IPS-18a (cell line): ENCODE results near the gene RNPEPL1.
"Not testable (repeated sequence)": the region's sequence is repeated elsewhere in the genome, so short reads cannot be mapped to it uniquely, and the experiment has no call there.

Source experiments
- H3K27ac ChIP-seq: one replicate; pipeline ENCODE4 v1.5.1; 2013; ENCODE audit warnings: low read length
- H3K27me3 ChIP-seq: one replicate; pipeline ENCODE4 v1.6.1; 2013; ENCODE audit warnings: mild to moderate bottlenecking, low read length; ENCODE audit not compliant: control insufficient read depth, insufficient read depth
- H3K36me3 ChIP-seq: one replicate; pipeline ENCODE4 v1.6.1; 2013; ENCODE audit warnings: low read depth, low read length; ENCODE audit not compliant: control insufficient read depth
- H3K4me1 ChIP-seq: one replicate; pipeline ENCODE4 v1.6.1; 2013; ENCODE audit warnings: low read depth, low read length; ENCODE audit not compliant: control insufficient read depth
- H3K4me3 ChIP-seq: one replicate; pipeline ENCODE4 v1.5.1; 2013; ENCODE audit warnings: low read length
- H3K9ac ChIP-seq: one replicate; pipeline ENCODE4 v1.6.1; 2013; ENCODE audit warnings: mild to moderate bottlenecking, low read length, moderate library complexity
- H3K9me3 ChIP-seq: one replicate; pipeline ENCODE4 v1.6.1; 2013; ENCODE audit warnings: low read depth, low read length; ENCODE audit not compliant: control insufficient read depth

The RNPEPL1 gene

DNA sequence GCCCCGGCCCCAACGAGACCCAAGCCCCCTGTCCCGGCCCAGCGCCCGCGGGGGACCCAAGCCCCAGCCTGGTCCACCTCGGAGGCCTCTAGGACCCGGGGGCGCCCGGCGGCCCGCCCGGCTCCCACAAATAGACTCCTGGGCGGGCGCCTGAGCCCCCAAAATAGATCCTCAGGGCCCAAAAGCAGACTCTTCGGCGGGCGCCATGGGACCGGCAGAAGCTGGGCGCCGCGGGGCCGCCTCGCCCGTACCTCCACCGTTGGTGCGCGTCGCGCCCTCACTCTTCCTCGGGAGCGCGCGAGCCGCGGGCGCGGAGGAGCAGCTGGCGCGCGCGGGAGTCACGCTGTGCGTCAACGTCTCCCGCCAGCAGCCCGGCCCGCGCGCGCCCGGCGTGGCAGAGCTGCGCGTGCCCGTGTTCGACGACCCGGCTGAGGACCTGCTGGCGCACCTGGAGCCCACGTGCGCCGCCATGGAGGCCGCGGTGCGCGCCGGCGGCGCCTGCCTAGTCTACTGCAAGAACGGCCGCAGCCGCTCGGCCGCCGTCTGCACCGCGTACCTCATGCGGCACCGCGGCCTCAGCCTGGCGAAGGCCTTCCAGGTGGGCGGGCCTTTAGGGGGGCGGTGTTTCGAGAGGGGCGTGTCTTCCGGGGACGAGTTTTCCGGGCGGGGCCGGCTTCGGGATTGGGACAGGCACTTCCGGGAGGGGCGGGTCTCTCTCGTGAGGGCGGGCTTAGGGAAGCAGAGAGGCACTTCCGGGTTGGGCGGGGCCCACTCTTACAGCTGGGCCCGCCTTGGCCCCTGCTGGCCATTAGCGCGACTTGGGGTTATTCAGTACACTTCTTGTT lies 7.6 kb upstream of the RNPEPL1 start:
- Histone ChIP-seq H3K4me1 (peaks cover 8% of the 10 kb centered on the region), H3K9ac (peak overlapping the region; percentile 60), H3K36me3 (no peaks in the 10 kb centered on the region), H3K4me3 (peak overlapping the region; percentile 70), H3K27me3 (peaks cover 35% of the 10 kb centered on the region), H3K9me3 (no peaks in the 10 kb centered on the region), H3K27ac (no peak overlapping the region)

DNA sequence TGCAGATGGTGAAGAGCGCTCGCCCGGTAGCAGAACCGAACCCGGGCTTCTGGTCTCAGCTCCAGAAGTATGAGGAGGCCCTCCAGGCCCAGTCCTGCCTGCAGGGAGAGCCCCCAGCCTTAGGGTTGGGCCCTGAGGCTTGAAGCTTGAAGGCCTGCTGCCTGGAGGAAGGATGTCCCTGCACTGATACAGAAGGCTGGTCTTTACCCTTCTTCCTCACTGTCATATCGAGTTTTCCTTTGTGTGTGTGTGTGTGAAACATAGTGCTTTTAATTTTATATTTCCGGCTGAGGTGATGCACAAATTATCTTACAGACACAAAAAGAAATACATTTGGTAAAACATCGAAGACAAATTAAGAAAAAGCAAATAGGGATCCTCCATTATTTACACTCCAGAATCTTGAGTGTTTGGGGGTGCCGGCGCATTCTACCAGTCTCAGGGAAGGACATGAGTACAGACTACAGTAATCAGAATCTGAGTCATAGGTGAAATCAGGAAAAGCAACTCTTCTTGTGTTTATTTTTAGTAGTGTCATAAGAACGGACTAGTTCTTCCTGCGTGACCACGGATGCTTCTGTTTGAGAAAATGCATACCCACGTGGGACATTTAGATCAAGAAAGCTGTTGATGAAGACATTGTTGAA lies 6.8 kb upstream of the RNPEPL1 start:
- no peak overlapping the region for H3K27ac ChIP-seq
- no peaks in the 10 kb centered on the region for H3K36me3 ChIP-seq
- peaks cover 34% of the 10 kb centered on the region for H3K27me3 ChIP-seq
- peak overlapping the region; percentile 70 for H3K4me3 ChIP-seq
- H3K4me1 ChIP-seq, result peaks cover 8% of the 10 kb centered on the region
- H3K9me3 ChIP-seq, result no peaks in the 10 kb centered on the region
- peak overlapping the region; percentile 26 for H3K9ac ChIP-seq

DNA sequence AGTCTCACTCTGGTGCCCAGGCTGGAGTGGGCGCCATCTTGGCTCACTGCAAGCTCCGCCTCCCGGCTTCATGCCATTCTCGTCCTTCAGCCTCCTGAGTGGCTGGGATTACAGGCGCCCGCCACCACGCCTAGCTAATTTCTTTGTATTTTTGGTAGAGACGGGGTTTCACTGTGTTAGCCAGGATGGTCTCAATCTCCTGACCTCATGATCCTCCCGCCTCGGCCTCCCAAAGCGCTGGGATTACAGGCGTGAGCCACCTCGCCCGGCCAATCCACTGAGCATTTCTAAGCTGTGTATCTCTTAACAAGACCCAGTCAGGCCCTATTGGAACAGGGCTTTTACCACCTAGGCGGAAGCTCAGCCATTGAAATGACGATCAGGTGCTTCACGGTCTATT lies 5.1 kb upstream of the RNPEPL1 start:
- H3K36me3 ChIP-seq, H3K9me3 ChIP-seq, H3K9ac ChIP-seq, H3K27ac ChIP-seq, H3K4me3 ChIP-seq, H3K4me1 ChIP-seq: not testable (repeated sequence)
- H3K27me3 ChIP-seq, result peaks cover 36% of the 10 kb centered on the region

DNA sequence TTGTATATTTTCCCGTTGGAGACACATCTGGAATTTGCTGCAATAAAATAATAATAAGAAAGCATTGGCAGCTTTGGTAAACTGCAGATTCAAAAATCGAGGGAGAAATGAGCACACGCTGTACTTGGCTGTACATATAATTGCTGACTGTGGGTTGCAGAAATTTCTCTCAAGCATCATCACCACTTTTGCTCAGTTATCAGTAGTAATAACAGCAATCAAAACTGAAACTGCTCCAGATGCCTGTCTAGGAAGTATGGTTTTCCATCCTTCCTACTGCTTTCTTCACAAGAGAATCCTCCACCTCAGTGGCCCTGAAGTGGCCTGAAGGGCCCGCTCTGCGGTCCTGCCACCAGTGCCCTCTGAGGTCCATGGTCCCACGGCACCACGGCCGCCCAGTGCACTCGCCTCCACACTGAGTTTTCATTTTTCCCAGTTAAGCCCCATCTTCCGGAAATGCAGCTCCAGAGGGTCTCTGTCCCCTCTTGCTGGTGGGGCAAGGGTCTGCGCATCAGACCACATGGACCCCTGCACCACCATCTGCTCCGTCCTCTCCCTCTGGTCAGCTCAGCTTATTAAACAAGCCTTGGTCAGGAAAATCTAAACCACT lies 4.2 kb upstream of the RNPEPL1 start:
- Histone ChIP-seq H3K4me1 (peaks cover 8% of the 10 kb centered on the region), H3K27ac (no peak overlapping the region)

DNA sequence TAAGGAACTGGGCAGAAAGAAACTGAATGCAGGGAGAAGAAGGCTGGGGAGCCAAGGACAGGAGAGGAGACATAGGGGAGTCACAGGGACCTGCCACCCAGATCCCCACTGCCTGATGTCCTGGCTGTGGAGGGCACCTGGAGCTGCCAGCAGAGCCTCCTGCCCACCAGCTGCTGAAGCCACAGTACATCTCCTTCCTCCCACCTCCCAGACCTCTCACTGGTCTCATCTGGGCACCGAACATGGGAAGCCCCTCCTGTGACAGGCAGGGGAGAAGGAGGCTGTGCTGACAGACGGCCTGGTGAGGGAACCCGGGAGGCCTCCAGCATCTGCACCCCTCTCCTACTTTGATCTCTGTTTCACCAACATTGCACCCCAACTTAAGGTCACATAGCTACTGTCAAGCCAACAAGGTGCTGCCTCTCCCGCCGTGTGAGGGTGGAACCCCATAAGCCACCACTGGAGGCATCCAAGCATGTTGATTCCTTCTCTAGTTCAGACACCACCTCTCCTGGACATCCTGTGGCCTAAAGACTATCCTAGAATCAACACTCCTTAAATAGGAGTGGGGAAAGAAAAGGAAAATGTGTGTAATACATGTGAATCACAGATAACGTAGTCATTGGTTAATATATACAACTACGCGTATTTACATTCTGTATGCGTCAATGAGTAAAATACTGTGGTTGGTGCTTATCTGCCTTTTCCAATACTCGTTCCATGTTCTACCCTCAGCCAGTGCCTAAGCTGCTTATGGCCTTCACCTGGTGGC lies 3.5 kb upstream of the RNPEPL1 start:
- H3K27ac ChIP-seq, result no peak overlapping the region
- peaks cover 5% of the 10 kb centered on the region for H3K4me1 ChIP-seq
- H3K9me3 ChIP-seq, result no peaks in the 10 kb centered on the region
- peaks cover 31% of the 10 kb centered on the region for H3K27me3 ChIP-seq
- no peaks in the 10 kb centered on the region for H3K36me3 ChIP-seq
- H3K4me3 ChIP-seq, result no peak overlapping the region
- H3K9ac ChIP-seq, result no peak overlapping the region

More for the DNA sequence above, 4.2 kb upstream of the RNPEPL1 start:
- Histone ChIP-seq H3K36me3 (no peaks in the 10 kb centered on the region), H3K27me3 (peaks cover 31% of the 10 kb centered on the region), H3K9me3 (no peaks in the 10 kb centered on the region), H3K4me3 (no peak overlapping the region), H3K9ac (no peak overlapping the region)

DNA sequence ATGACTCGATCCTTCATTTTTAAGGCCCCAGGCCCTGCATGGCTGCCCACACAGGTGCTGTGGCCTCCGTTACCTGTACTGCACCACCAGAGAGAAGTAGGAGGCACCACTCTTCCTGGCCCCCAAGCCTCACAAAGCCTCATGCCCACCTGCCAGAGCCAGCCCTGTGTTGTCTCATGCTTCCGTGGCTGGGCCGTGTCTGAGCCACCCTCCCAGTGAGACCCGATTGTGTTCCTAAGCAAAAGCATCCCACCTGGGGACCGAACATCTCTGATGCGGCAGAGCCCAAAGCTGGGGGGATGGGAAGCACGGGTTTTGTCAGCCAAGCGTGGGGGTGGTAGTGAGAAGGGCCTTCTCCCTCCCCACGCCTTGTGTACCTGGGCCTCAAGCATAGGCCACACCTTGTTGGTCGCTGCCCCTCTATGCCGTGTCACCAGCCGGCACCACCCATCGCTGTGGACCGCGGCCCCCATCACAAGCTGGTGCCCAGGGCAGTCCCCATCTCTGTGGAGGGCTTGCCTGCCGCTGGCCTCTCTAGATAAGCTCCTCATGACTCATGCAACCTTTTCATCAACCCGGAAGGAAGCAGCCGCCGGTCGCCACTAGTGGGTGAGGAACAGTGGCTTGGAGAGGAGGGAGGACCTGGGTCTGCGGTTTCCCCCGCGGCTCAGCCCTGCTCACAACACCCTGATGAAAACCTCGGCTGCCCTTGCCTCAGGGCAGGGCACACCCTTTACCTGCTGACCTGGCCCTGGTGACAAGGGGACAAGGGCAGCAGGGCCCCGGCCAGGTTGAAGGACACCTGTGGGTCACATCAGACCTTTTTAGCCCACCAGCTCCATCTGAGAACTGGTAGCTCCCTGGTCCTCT lies 2.7 kb upstream of the RNPEPL1 start:
- Histone ChIP-seq H3K9me3 (no peaks in the 10 kb centered on the region), H3K27ac (no peak overlapping the region), H3K36me3 (no peaks in the 10 kb centered on the region), H3K27me3 (peaks cover 35% of the 10 kb centered on the region), H3K9ac (no peak overlapping the region), H3K4me3 (no peak overlapping the region), H3K4me1 (peaks cover 3% of the 10 kb centered on the region)

DNA sequence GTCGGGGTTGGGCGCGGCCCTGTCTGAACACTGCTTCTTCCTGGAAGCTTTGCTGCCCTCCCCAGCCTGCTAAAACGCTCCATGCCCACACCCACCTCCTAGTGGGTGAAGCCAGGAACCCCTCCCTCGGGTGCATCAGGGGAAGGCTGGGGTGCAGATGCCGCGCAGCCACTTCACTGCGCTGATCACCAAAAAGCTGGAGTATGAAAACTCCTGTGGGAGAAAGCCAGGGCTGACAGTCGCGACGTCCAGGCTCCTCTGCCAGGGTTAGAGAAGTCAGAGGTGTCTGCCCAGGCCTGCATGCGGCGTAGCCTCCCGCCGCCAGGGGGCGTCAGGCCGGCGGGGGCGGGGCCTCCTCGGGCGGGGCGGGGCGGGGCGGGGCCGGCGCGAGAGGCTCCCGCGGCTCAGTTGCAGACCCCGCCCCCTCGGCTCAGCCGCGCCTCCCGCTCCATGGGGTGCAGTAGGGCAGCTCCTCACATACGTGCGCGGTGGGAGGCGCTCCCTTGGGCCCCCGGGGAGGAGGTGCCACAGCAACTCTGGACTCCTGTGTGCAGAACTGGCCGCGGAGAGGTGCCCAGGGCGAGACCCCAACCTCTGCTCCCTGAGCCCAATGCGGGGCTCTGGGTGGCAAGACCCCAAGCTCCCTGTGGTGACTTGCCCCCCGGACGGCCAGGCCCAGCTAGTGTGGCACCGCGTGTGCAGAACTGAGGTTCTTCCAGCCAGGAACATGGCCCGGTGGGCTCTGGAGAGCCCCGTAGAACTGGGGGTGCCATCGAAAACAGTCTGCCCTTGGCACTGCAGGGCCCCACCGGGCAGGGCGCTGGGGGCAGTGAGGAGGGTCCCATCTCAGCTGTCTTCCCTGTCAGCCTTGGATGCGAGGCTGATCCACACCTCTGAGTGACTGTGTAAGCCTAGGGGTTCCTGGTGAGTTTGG lies 1.8 kb upstream of the RNPEPL1 start:
- no peak overlapping the region for H3K27ac ChIP-seq
- H3K9ac ChIP-seq, result no peak overlapping the region
- H3K27me3 ChIP-seq, result peaks cover 38% of the 10 kb centered on the region
- no peaks in the 10 kb centered on the region for H3K9me3 ChIP-seq
- peaks cover 2% of the 10 kb centered on the region for H3K4me1 ChIP-seq
- H3K36me3 ChIP-seq, result no peaks in the 10 kb centered on the region
- H3K4me3 ChIP-seq, result no peak overlapping the region

DNA sequence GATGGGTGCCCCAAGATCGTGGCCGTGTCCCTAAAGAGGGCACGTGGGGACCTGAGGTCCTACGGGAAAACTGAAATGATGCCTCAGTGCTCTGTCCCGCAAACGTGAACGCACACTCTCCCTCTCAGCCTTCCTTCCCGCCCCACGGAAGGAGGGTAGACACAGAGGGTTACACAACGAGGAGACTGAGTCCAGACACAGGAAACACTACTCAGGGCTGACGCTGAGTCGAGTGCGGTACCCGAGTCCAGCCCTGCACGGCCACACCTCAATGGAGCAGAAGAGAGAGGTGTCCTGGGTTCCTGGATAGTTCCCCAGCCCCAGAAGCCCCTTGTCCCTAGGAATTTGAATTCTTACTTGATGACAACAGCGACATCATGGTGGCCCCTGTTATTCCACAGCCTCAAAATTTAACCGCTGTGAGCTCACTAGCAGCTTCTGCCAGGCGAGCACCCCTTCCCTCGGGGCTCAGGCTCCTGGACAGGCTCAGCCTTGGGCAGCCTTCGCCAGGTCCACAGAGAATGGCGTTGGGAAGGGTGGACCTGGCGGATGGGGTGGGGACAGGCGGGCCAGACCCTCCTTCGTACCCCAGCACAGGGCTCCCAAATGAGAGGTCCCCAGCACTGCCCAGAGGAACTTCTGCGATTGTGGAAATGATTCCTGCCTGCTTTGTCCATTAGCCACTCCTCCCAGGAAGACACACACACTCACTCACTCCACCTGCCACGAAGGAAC lies 980 bp upstream of the RNPEPL1 start:
- Histone ChIP-seq H3K4me3 (peak overlapping the region; percentile 51), H3K36me3 (no peaks in the 10 kb centered on the region), H3K27ac (no peak overlapping the region), H3K9me3 (no peaks in the 10 kb centered on the region), H3K27me3 (peaks cover 38% of the 10 kb centered on the region), H3K4me1 (no peaks in the 10 kb centered on the region), H3K9ac (no peak overlapping the region)

DNA sequence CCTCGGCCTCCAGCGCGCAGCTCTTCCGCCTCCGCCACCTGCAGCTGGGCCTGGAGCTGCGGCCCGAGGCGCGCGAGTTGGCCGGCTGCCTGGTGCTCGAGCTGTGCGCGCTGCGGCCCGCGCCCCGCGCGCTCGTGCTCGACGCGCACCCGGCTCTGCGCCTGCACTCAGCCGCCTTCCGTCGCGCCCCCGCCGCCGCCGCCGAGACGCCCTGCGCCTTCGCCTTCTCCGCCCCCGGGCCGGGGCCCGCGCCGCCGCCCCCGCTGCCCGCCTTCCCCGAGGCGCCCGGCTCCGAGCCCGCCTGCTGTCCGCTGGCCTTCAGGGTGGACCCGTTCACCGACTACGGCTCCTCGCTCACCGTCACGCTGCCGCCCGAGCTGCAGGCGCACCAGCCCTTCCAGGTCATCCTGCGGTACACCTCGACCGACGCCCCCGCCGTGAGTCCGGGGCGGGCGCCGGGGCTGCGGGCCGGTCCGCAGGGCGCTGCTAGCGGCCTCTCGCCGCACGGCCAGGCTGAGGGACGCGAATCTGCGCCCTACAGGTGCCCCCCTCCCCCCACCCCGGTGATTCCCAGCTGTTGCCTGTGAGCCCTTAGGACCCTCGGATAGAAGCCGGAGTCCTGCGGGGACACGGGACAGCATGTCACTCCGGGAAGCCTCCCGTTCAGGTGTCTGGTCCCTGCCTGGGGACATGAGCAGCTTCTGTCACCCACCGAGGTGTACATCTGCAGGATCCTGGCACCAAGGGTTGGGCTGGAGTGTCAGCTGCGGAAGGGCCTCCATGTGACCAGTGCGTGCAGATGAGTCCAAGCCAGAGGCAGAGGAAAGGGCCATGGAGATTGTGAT lies 616 bp downstream of the RNPEPL1 start:
- H3K36me3 ChIP-seq, result no peaks in the 10 kb centered on the region
- no peaks in the 10 kb centered on the region for H3K4me1 ChIP-seq
- H3K27ac ChIP-seq, result no peak overlapping the region
- no peaks in the 10 kb centered on the region for H3K9me3 ChIP-seq
- H3K27me3 ChIP-seq, result peaks cover 38% of the 10 kb centered on the region
- H3K9ac ChIP-seq, result no peak overlapping the region
- peak overlapping the region; percentile 46 for H3K4me3 ChIP-seq
